Panc1 (cell line): ENCODE data around the gene KLHL3. TPM values are rescaled to one million over a fixed set of nuclear protein-coding genes. Genes with fewer than 3 reads are reported as not detected.

Experiments
- ATAC-seq: fragments of 200-7000 bp; cut with Tn5 transposase; 2 replicates; pipeline ENCODE4 v1.9.1; 2020; ENCODE audit warnings: mild to moderate bottlenecking, moderate library complexity
- BruUV-seq: library from RNA; stranded (reverse); fragments of 400-500 nt; replicated peaks from 2 replicates; lab custom pipeline; 2021; lab: Mats Ljungman, UMichigan
- CTCF ChIA-PET: fragments of 300-600 bp; sonication (Branson Sonifier 250); formaldehyde crosslinking; loops from one replicate; lab custom pipeline; 2022; ENCODE audit warnings: antibody characterized with exemption; lab: Charles Lee
- POLR2A ChIA-PET: fragments of 300-600 bp; sonication (Branson Sonifier 250); formaldehyde crosslinking; loops from one replicate; lab custom pipeline; 2022; ENCODE audit warnings: antibody characterized with exemption; lab: Charles Lee
- DNase-seq: peaks from one replicate; pipeline ENCODE4 v3.0.0-alpha.2; 2010; ENCODE audit warnings: low read depth, low spot score
- H3K27ac ChIP-seq: 2 replicates; pipeline ENCODE4 v1.5.1; 2011; ENCODE audit warnings: mild to moderate bottlenecking, low read length, inconsistent platforms
- H3K27me3 ChIP-seq: fragments of 200-500 bp; sonication (Bioruptor generic); 2 replicates; pipeline ENCODE4 v1.6.0; 2014; ENCODE audit warnings: low read length, inconsistent platforms; ENCODE audit not compliant: control insufficient read depth, insufficient read depth
- H3K36me3 ChIP-seq: fragments of 200-500 bp; sonication (Bioruptor generic); 2 replicates; pipeline ENCODE4 v1.5.1; 2014; ENCODE audit warnings: inconsistent platforms, mild to moderate bottlenecking, low read length, moderate library complexity; ENCODE audit not compliant: control insufficient read depth, insufficient read depth
- H3K4me1 ChIP-seq: 2 replicates; pipeline ENCODE4 v1.5.1; 2011; ENCODE audit warnings: inconsistent platforms, mild to moderate bottlenecking, low read length, moderate library complexity; ENCODE audit not compliant: control insufficient read depth, insufficient read depth
- H3K4me3 ChIP-seq, 2 experiments: 2 replicates each; pipeline ENCODE4 v1.5.1; 2011 to 2012; ENCODE audit warnings: low read depth in 2 of 2, low read length in 2 of 2, mild to moderate bottlenecking in 2 of 2, inconsistent platforms in 1 of 2, moderate library complexity in 1 of 2
- H3K9me3 ChIP-seq: fragments of 200-500 bp; sonication (Bioruptor generic); 2 replicates; pipeline ENCODE4 v1.5.1; 2014; ENCODE audit warnings: low read depth, mild to moderate bottlenecking, inconsistent platforms, low read length, moderate library complexity; ENCODE audit not compliant: control insufficient read depth, insufficient read depth
- CTCF ChIP-seq: fragments of 450-650 bp; IDR thresholded peaks from 2 replicates; pipeline ENCODE4 v1.5.1; 2017; ENCODE audit warnings: mild to moderate bottlenecking
- POLR2AphosphoS5 ChIP-seq: IDR thresholded peaks from 2 replicates; pipeline ENCODE4 v1.6.1; 2012; ENCODE audit warnings: mild to moderate bottlenecking, low read depth, low read length, moderate library complexity
- REST ChIP-seq, 2 experiments: IDR thresholded peaks; 2 replicates each; pipeline ENCODE4 v1.6.1; 2011 to 2012; ENCODE audit warnings: low read depth in 2 of 2, control low read depth in 1 of 2, low read length in 1 of 2, mild to moderate bottlenecking in 1 of 2, moderate library complexity in 1 of 2; ENCODE audit not compliant: insufficient read depth in 1 of 2
- SIN3A ChIP-seq: IDR thresholded peaks from 2 replicates; pipeline ENCODE4 v1.6.1; 2012; ENCODE audit warnings: low read depth, mild to moderate bottlenecking, low read length, moderate library complexity, borderline replicate concordance; ENCODE audit not compliant: insufficient read depth
- TCF7L2 ChIP-seq: IDR thresholded peaks from 2 replicates; pipeline ENCODE4 v1.6.1; 2011; ENCODE audit warnings: mild to moderate bottlenecking, low read depth, low read length, inconsistent platforms
- in situ Hi-C: cut with HindIII; loops from 2 replicates; pipeline ENCODE4 v1.10.0; 2016; ENCODE audit warnings: low sequenced_read_pairs, low pct_unique_long_range_greater_than_20kb
- intact Hi-C: fragments of 100-400 bp; cut with micrococcal nuclease; formaldehyde crosslinking; loops from one replicate; pipeline ENCODE4 v1.10.0; 2022; ENCODE audit not compliant: unreplicated experiment
- total RNA-seq: library from RNA; stranded (reverse); gene quantifications from one replicate; pipeline ENCODE4 v1.2.1, GENCODE V29; 2021; ENCODE audit not compliant: unreplicated experiment

KLHL3 gene
- total RNA-seq, 1 experiment from 2014 or later: 1.9 TPM

GRCh38 chr5:137693307-137693950, 42.5 kb downstream of the KLHL3 start:
- ATAC-seq: no peak
- in situ Hi-C loops: no loop called here

GRCh38 chr5:137689306-137689705, 46.6 kb downstream of the KLHL3 start:
- no peaks in the 10 kb centered on the region for H3K4me1 ChIP-seq
- intact Hi-C loops: no loop called here

More at GRCh38 chr5:137693307-137693950, 42.5 kb downstream of the KLHL3 start:
- H3K27me3 ChIP-seq: no peaks in the 10 kb centered on the region
- TF ChIP-seq SIN3A: no peak
- TF ChIP-seq TCF7L2: no peak
- no peak for TF ChIP-seq CTCF
- no peak for TF ChIP-seq REST (IDR thresholded peaks at IDR 0.05; ENCODE audit: insufficient read depth in 1 of 2, low read depth in 2 of 2, low read length in 1 of 2)
- no peak for TF ChIP-seq POLR2AphosphoS5
- no peak for DNase-seq
- H3K36me3 ChIP-seq: no peaks in the 10 kb centered on the region
- no peaks in the 10 kb centered on the region for H3K9me3 ChIP-seq
- no peaks in the 10 kb centered on the region for H3K4me1 ChIP-seq
- ChIA-PET POLR2A (no interaction called here), CTCF (no interaction called here)
- no peak overlapping the region for H3K4me3 ChIP-seq
- BruUV-seq: no TSS peak
- intact Hi-C loops: no loop called here
- no peak overlapping the region for H3K27ac ChIP-seq

More at GRCh38 chr5:137689306-137689705, 46.6 kb downstream of the KLHL3 start:
- H3K27me3 ChIP-seq: no peaks in the 10 kb centered on the region
- ATAC-seq (no peak), DNase-seq (no peak)
- H3K36me3 ChIP-seq: no peaks in the 10 kb centered on the region
- TF ChIP-seq CTCF (no peak), TCF7L2 (no peak), SIN3A (no peak), POLR2AphosphoS5 (no peak), REST (IDR thresholded peaks at IDR 0.05; ENCODE audit: insufficient read depth in 1 of 2, low read depth in 2 of 2, low read length in 1 of 2) (no peak)
- CTCF ChIA-PET: no interaction called here
- no peak overlapping the region for H3K27ac ChIP-seq
- H3K9me3 ChIP-seq: no peaks in the 10 kb centered on the region
- H3K4me3 ChIP-seq: no peak overlapping the region
- in situ Hi-C loops: no loop called here
- BruUV-seq: no TSS peak
- POLR2A ChIA-PET: no interaction called here
